Neural cell (in vitro differentiated cells): ENCODE measurements around the gene STH.

Source experiments
- EP300 ChIP-seq: fragments of 450-650 bp; conservative IDR thresholded peaks from 2 replicates; pipeline ENCODE4 v1.6.1; 2014; ENCODE audit warnings: antibody characterized with exemption, mild to moderate bottlenecking, moderate library complexity; ENCODE audit not compliant: poor library complexity, severe bottlenecking
- EZH2 ChIP-seq: fragments of 200-600, 300-800 bp; shearing (Covaris generic), sonication (generic); IDR thresholded peaks from 2 replicates; pipeline ENCODE4 v1.6.1; 2014; ENCODE audit warnings: antibody characterized with exemption, low read length, borderline replicate concordance, mild to moderate bottlenecking; ENCODE audit not compliant: insufficient read depth, poor library complexity, severe bottlenecking
- MXI1 ChIP-seq: fragments of 450-650 bp; conservative IDR thresholded peaks from 2 replicates; pipeline ENCODE4 v1.6.1; 2014; ENCODE audit warnings: antibody characterized with exemption, mild to moderate bottlenecking; ENCODE audit not compliant: poor library complexity, severe bottlenecking
- TF ChIP-seq, protein P1 (sequence below): fragments of 450-650 bp; IDR thresholded peaks from 2 replicates; pipeline ENCODE4 v1.5.1; 2014; ENCODE audit warnings: antibody characterized with exemption, mild to moderate bottlenecking, moderate library complexity; ENCODE audit not compliant: poor library complexity, severe bottlenecking

DNA sequence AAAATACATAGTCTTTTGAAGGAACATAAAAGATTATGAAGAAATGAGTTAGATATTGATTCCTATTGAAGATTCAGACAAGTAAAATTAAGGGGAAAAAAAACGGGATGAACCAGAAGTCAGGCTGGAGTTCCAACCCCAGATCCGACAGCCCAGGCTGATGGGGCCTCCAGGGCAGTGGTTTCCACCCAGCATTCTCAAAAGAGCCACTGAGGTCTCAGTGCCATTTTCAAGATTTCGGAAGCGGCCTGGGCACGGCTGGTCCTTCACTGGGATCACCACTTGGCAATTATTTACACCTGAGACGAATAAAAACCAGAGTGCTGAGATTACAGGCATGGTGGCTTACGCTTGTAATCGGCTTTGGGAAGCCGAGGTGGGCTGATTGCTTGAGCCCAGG, 9.5 kb downstream of the STH start:
- TF ChIP-seq, protein P1, sequence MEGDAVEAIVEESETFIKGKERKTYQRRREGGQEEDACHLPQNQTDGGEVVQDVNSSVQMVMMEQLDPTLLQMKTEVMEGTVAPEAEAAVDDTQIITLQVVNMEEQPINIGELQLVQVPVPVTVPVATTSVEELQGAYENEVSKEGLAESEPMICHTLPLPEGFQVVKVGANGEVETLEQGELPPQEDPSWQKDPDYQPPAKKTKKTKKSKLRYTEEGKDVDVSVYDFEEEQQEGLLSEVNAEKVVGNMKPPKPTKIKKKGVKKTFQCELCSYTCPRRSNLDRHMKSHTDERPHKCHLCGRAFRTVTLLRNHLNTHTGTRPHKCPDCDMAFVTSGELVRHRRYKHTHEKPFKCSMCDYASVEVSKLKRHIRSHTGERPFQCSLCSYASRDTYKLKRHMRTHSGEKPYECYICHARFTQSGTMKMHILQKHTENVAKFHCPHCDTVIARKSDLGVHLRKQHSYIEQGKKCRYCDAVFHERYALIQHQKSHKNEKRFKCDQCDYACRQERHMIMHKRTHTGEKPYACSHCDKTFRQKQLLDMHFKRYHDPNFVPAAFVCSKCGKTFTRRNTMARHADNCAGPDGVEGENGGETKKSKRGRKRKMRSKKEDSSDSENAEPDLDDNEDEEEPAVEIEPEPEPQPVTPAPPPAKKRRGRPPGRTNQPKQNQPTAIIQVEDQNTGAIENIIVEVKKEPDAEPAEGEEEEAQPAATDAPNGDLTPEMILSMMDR: no peak
- TF ChIP-seq MXI1 (no peak), EZH2 (no peak), EP300 (no peak)
